Epithelial cell of umbilical artery (primary cell): ENCODE data around the gene CDKL5. TPM values are rescaled to one million over a fixed set of nuclear protein-coding genes. Genes with fewer than 3 reads are reported as not detected.

Source experiments
- total RNA-seq: library from RNA; depleted of rRNA; stranded (reverse); fragments of >200 nt; gene quantifications from 2 replicates; pipeline ENCODE4 v1.2.3, GENCODE V29; 2014

Gene CDKL5
- 0.97 and 1.2 TPM in 2 replicates for total RNA-seq

DNA sequence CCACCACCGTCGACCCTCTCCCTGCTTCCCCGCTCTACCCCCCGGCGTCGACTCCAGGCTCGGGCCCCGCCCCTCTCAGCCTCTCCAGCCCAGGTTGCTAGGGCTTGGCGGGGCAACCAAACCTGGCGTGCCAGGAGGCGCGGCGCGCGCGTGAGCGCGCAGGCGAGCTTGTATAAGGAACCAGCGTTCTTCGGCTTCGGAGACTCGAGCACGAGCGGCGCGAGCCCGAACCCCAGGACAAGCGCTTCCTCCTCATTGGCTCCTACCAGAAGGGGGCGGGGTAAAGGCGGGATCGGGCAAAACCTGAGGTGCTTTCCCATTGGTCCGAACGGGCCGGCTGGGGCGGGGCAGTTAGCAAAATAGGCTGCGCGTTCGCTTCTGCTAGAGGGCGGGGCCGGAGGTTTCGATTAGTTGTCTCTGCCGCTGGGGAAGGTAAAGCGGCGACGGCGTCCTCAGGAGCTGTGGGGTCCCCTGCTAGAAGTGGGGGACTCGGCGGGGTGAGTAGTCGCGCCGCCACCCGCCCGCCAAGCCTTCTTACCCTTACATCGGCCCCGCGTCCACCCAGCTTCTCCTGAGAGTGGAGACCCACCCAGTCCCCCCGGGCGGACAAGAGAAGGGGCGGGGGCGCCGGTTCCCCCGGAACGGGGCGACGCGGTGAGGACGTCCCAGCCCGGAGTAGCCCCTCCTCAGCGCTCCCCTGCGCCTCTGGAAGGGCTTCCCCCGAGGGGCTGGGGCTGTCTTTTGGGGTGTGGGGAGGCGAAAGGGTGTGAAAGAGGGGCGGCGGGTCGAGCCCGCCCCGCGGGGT lies at the start of gene CDKL5:
Gene CDKL5, plus strand, starts transcription at position 410 of the 805 bp plus-strand sequence. CDS start 81,489 bp downstream, outside the sequence.

DNA sequence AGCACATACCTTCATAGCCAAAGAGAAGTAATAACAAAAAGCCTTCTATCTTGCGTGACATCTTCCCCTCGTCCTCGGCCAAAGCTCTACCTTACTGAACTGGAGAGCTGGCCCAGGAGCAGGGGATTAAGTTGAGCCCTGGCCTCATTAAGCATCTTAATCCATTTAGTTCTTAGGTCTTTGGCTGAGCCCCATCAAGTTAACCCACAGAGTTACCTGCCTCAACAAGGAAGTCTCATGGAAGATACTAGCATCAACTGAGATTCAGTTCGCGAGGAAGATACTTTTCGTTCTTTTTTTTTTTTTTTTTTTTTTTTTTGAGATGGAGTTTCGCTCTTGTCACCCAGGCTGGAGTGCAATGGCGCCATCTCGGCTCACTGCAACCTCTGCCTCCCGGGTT lies 246.6 kb downstream of the CDKL5 start, which contains the start of gene RS1:
Gene RS1, minus strand, starts transcription at position 101 of the 400 bp plus-strand sequence. Its CDS starts 40 bp downstream, at position 61.

Other genes with a start within 250 kb of the CDKL5 start
- gene BEND2, start 204.7 kb upstream of the CDKL5 start, total RNA-seq = not detected in 2 replicates
- 0.97 and 2.3 TPM in 2 replicates for gene SCML2, start 70.9 kb upstream of the CDKL5 start, total RNA-seq
- gene RS1, start 246.5 kb downstream of the CDKL5 start, total RNA-seq = not detected in 2 replicates